Measurements from ENCODE around the gene VEGFB. TPM values are rescaled to one million over a fixed set of nuclear protein-coding genes. Genes with fewer than 3 reads are reported as not detected.

VEGFB gene
- total RNA-seq, 1 donor from 2014 or later = 150 TPM

- intact Hi-C loops (cut with DNase I) = no loop called here
- Histone ChIP-seq H3K9me3 (no peaks in the 10 kb centered on the region), H3K27me3 (ENCODE audit: low read depth) (no peaks in the 10 kb centered on the region), H3K27ac (no peak overlapping the region), H3K4me3 (no peak overlapping the region), H3K4me1 (peaks cover 20% of the 10 kb centered on the region), H3K36me3 (peaks cover 58% of the 10 kb centered on the region)
- DNase-seq (no peak), ATAC-seq (peak; percentile 58 to 65)
- TF ChIP-seq CTCF (IDR thresholded peaks at IDR 0.05) = no peak
Measured at GRCh38 chr11:64192434-64192833, 42.0 kb upstream of the VEGFB start.

GRCh38 chr11:64196626-64197025 is 37.8 kb upstream of the VEGFB start:
- intact Hi-C loops (cut with DNase I) = no loop called here
- peaks cover 92% of the 10 kb centered on the region for H3K36me3 ChIP-seq
- no peaks in the 10 kb centered on the region for H3K27me3 ChIP-seq (ENCODE audit: low read depth)

GRCh38 chr11:64198511-64198910 is 35.9 kb upstream of the VEGFB start:
- intact Hi-C loops (cut with DNase I) = no loop called here
- Histone ChIP-seq H3K36me3 (peaks cover 99% of the 10 kb centered on the region), H3K9me3 (no peaks in the 10 kb centered on the region), H3K27me3 (ENCODE audit: low read depth) (no peaks in the 10 kb centered on the region), H3K27ac (no peak overlapping the region), H3K4me3 (no peak overlapping the region), H3K4me1 (no peaks in the 10 kb centered on the region)
- DNase-seq (no peak), ATAC-seq (no peak)
- no peak for TF ChIP-seq CTCF (IDR thresholded peaks at IDR 0.05)

More at GRCh38 chr11:64196626-64197025, 37.8 kb upstream of the VEGFB start:
- Histone ChIP-seq H3K4me3 (no peak overlapping the region), H3K4me1 (peaks cover 3% of the 10 kb centered on the region), H3K9me3 (no peaks in the 10 kb centered on the region), H3K27ac (no peak overlapping the region)
- DNase-seq = no peak
- no peak for TF ChIP-seq CTCF (IDR thresholded peaks at IDR 0.05)
- no peak for ATAC-seq

GRCh38 chr11:64201543-64201942 is 32.8 kb upstream of the VEGFB start:
- no peak for DNase-seq
- intact Hi-C loops (cut with DNase I) = no loop called here
- peaks cover 86% of the 10 kb centered on the region for H3K36me3 ChIP-seq
- H3K4me1 ChIP-seq = peaks cover 25% of the 10 kb centered on the region
- H3K9me3 ChIP-seq = no peaks in the 10 kb centered on the region
- no peak overlapping the region for H3K4me3 ChIP-seq
- no peak for TF ChIP-seq CTCF (IDR thresholded peaks at IDR 0.05)
- no peak overlapping the region for H3K27ac ChIP-seq
- no peaks in the 10 kb centered on the region for H3K27me3 ChIP-seq (ENCODE audit: low read depth)
- no peak for ATAC-seq

- no peak overlapping the region for H3K4me3 ChIP-seq
- intact Hi-C loops (cut with DNase I) = no loop called here
- TF ChIP-seq CTCF (IDR thresholded peaks at IDR 0.05) = no peak
- H3K27ac ChIP-seq = no peak overlapping the region
- H3K27me3 ChIP-seq (ENCODE audit: low read depth) = no peaks in the 10 kb centered on the region
- peaks cover 39% of the 10 kb centered on the region for H3K4me1 ChIP-seq
- peaks cover 71% of the 10 kb centered on the region for H3K36me3 ChIP-seq
- DNase-seq (no peak), ATAC-seq (no peak)
- no peaks in the 10 kb centered on the region for H3K9me3 ChIP-seq
Measured at GRCh38 chr11:64202992-64203391, 31.4 kb upstream of the VEGFB start.
